ENCODE measurements around the gene KRTAP1-4.

GRCh38 chr17:41061964-41062363 is 32.0 kb upstream of the KRTAP1-4 start:
- TF ChIP-seq ZNF354C (tag by site-specific recombination; IDR thresholded peaks at IDR 0.05; ENCODE audit: borderline replicate concordance, low read depth) (no peak), ZNF140 (tag by site-specific recombination; IDR thresholded peaks at IDR 0.05) (no peak), ZNF341 (tag by site-specific recombination; IDR thresholded peaks at IDR 0.05; ENCODE audit: low read depth) (no peak), ZBTB49 (tag by site-specific recombination; IDR thresholded peaks at IDR 0.05; ENCODE audit: low read depth) (no peak), ZSCAN4 (tag by site-specific recombination; IDR thresholded peaks at IDR 0.05) (no peak), CTCF (tag by site-specific recombination; IDR thresholded peaks at IDR 0.05) (no peak), ZBTB11 (tag by site-specific recombination; conservative IDR thresholded peaks at IDR 0.05; ENCODE audit: low read depth) (no peak), ZFP37 (tag by site-specific recombination; IDR thresholded peaks at IDR 0.05) (no peak), ZNF639 (tag by site-specific recombination; IDR thresholded peaks at IDR 0.05) (no peak)

Measured in HEK293 (cell line).